Mucosa of descending colon (tissue), 3 donors: ENCODE results near the gene ZNF280A. TPM values are rescaled to one million over a fixed set of nuclear protein-coding genes. Genes with fewer than 3 reads are reported as not detected.
"Not testable (repeated sequence)": the region's sequence is repeated elsewhere in the genome, so short reads cannot be mapped to it uniquely, and the experiment has no call there.

Experiments used
- ATAC-seq: fragments of 200-7000 bp; cut with Tn5 transposase; one replicate; pipeline ENCODE4 v1.9.1; 2020; ENCODE audit warnings: mild to moderate bottlenecking, moderate library complexity
- DNase-seq, 3 donors: peaks; one replicate each; pipeline ENCODE4 v3.0.0-alpha.2; 2020
- H3K36me3 ChIP-seq: fragments of 200-600 bp; one replicate; pipeline ENCODE4 v1.8.0; 2021; ENCODE audit warnings: low read depth, mild to moderate bottlenecking
- H3K4me1 ChIP-seq: fragments of 200-600 bp; one replicate; pipeline ENCODE4 v1.8.0; 2021; ENCODE audit warnings: low read depth, mild to moderate bottlenecking
- H3K4me3 ChIP-seq: fragments of 200-600 bp; one replicate; pipeline ENCODE4 v1.8.0; 2021; ENCODE audit warnings: mild to moderate bottlenecking
- H3K9me3 ChIP-seq: fragments of 200-600 bp; one replicate; pipeline ENCODE4 v1.8.0; 2021; ENCODE audit warnings: mild to moderate bottlenecking
- intact Hi-C, 2 donors: fragments of 100-400 bp; cut with DNase I in 1 of 2; cut with micrococcal nuclease in 1 of 2; formaldehyde crosslinking; loops; one replicate each; pipeline versions ENCODE4 v1.11.0 to v1.11.1; 2022; cut with DNase I, micrococcal nuclease
- total RNA-seq, 3 donors: library from RNA; stranded (reverse); fragmentation: NEBNext Ultra II Directional in 2 of 3; extraction: Animal tissue kit (Norgen Biotek cat#: 25700) in 2 of 3; gene quantifications; one replicate each; pipeline versions ENCODE4 v1.2.1 to v1.2.4, GENCODE V29; 2021 to 2023
- TF ChIP-seq, protein P1 (sequence below): fragments of 200-600 bp; IDR thresholded peaks from one replicate; pipeline ENCODE4 v1.8.0; 2022; ENCODE audit warnings: antibody characterized with exemption, mild to moderate bottlenecking
- donor health status: DM: no; HTN: no; CAD: no; lungs with moderate emphysema.
- donor health status: DM: no; HTN: no; CAD: no.
- donor health status: DM: no; HTN: yes; CAD: no.

The ZNF280A gene
- total RNA-seq, 3 donors from 2014 or later = not detected

DNA sequence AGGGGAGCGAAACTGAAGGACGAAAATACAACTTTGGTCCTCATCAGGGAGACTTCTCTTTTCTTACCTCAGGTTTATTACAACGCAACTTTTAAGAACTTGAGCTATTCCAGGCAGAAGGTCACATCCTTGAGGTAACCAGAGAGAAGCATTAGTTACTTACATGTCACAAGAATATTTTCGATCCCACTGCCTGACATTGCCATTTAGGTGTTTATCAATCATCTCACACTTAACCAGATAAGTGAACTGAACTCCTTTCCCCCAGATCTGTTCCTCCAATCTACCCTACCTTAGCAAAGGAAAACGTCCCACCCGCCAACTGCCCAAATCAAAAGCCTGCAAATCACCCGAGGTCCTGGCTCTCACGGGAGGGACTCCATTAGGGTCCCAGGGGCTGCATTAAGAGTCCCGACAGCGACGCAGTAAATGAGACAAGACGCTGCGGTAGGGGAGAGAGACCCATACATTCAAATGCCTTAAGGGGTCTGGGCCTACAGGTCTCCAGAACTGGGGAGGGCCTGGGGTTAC, 12.3 kb downstream of the ZNF280A start:
- TF ChIP-seq, protein P1, sequence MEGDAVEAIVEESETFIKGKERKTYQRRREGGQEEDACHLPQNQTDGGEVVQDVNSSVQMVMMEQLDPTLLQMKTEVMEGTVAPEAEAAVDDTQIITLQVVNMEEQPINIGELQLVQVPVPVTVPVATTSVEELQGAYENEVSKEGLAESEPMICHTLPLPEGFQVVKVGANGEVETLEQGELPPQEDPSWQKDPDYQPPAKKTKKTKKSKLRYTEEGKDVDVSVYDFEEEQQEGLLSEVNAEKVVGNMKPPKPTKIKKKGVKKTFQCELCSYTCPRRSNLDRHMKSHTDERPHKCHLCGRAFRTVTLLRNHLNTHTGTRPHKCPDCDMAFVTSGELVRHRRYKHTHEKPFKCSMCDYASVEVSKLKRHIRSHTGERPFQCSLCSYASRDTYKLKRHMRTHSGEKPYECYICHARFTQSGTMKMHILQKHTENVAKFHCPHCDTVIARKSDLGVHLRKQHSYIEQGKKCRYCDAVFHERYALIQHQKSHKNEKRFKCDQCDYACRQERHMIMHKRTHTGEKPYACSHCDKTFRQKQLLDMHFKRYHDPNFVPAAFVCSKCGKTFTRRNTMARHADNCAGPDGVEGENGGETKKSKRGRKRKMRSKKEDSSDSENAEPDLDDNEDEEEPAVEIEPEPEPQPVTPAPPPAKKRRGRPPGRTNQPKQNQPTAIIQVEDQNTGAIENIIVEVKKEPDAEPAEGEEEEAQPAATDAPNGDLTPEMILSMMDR = no peak
- Histone ChIP-seq H3K4me3 (no peak overlapping the region), H3K9me3 (peaks cover 9% of the 10 kb centered on the region), H3K4me1 (no peaks in the 10 kb centered on the region), H3K36me3 (no peaks in the 10 kb centered on the region)
- DNase-seq = no peak
- peak; percentile 9 for ATAC-seq
- intact Hi-C loops = no loop called here

DNA sequence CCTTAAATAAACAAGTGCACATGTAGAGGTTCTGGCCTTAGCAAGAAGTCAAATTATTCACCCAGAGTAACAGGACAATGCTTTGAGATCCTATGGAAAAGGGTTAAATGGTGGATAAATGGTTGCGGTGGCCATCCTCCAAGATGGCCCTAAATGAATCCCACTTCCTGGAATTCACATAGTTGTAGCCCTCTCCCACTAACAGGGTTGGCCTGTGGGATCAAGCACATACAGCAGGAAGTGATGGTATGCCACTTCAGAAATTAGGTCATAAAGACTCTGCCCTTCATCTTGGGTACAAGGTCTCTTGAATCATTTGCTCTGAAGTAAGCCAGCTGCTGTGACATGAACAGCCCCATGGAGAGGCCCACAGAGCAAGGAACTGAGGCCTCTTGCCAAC, 13.3 kb downstream of the ZNF280A start:
- no peak for DNase-seq

DNA sequence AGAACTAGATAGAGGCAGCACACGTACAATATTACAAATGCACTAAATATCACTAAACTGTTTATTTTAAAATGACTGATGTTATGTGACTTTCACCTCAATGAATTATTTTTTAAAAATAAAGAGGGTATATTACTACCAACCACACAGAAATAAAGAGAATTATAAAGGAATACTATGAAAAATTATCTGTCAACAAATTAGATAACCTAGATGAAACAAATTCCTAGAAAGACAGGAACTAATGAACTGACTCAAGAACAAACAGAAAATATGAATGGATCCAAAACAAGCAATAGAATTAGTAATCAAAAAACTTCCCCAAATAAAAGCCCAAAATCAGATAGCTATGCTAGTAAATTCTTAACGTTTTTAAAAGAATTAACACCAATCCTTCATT, 21.8 kb downstream of the ZNF280A start:
- intact Hi-C loops = no loop called here
- ATAC-seq (no peak), DNase-seq (no peak)
- H3K4me1 ChIP-seq = no peaks in the 10 kb centered on the region
- H3K4me3 ChIP-seq = no peak overlapping the region
- TF ChIP-seq, protein P1 = no peak
- H3K36me3 ChIP-seq = no peaks in the 10 kb centered on the region
- no peaks in the 10 kb centered on the region for H3K9me3 ChIP-seq

More for the DNA sequence above, 13.3 kb downstream of the ZNF280A start:
- Histone ChIP-seq H3K9me3 (peaks cover 9% of the 10 kb centered on the region), H3K36me3 (no peaks in the 10 kb centered on the region), H3K4me1 (no peaks in the 10 kb centered on the region), H3K4me3 (no peak overlapping the region)
- TF ChIP-seq, protein P1 = no peak
- no peak for ATAC-seq
- intact Hi-C loops = no loop called here

DNA sequence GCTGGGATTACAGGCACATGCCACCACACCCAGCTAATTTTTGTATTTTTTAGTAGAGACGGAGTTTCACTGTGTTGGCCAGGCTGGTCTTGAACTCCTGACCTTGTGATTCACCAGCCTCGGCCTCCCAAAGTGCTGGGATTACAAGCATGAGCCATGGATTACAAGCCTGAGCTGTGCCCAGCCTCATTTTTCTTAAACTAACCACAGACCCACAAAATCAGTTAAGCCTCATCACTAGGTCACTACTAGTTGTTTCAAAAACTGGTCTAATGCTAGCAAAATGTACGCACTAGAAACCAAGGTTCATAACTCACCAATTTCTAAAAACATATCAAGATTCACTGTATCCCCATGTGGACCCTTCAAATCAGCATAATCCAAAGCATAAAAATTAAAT, 28.5 kb downstream of the ZNF280A start:
- H3K4me3 ChIP-seq, intact Hi-C loops, H3K36me3 ChIP-seq, H3K9me3 ChIP-seq, DNase-seq, ATAC-seq, H3K4me1 ChIP-seq: not testable (repeated sequence)

DNA sequence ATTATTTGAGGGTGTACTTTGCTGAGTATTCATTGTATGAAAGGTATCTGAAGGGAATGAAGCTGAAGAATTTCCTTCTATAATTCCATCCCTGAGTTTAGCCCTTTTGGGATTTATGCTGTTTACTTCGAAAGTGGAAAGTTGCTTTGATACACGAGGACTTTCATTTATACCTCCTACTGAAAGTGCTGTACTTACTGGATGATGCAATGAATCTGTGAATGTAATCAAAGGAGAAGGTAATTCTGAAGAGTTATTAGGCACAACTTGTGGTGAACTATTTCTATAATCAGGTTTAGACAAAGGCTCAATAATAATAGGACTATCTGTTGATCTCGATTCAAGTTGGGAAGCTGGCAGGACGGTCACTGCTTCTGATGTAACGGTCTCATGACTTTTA, 31.3 kb downstream of the ZNF280A start:
- no peak for DNase-seq
- TF ChIP-seq, protein P1 = no peak
- ATAC-seq = no peak

DNA sequence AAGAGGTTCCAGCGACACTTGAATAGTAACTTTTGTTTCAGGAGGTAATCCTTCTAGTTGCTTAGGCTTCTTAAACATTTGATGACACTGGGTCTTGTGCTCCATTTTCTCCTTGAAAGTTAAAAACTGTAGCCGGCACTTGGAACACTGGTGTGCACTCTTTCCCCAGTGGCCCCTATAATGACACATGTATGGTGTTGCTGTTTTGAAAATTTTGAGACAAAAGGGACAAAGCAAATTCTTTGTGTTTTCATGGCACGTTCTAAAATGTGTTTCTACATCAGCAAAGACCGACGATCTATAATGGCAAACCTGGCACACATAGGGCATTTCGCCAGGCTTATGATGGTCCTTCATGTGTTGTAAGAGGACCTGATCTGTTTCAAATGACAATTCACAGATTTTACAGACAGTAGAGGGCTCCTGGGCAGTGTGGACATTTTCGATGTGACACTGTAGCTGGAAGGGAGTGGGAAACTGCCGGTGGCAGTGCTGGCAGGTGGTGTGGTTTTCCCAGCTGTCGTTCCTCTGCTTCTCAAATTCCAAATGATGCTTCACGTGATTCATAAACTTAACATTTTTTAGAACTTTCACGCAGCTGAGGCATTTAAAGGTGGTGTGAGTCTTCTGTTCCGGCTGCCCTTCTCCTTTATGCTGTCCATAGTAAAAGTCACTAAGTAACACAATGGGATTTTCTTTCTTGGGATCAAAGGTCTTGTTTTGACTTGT, 32.0 kb downstream of the ZNF280A start:
- Histone ChIP-seq H3K4me3 (no peak overlapping the region), H3K36me3 (no peaks in the 10 kb centered on the region), H3K4me1 (no peaks in the 10 kb centered on the region), H3K9me3 (no peaks in the 10 kb centered on the region)
- intact Hi-C loops = no loop called here
- TF ChIP-seq, protein P1 = no peak
- DNase-seq = no peak
- ATAC-seq = no peak

More for the DNA sequence above, 31.3 kb downstream of the ZNF280A start:
- intact Hi-C loops = no loop called here
- no peaks in the 10 kb centered on the region for H3K4me1 ChIP-seq
- H3K36me3 ChIP-seq = no peaks in the 10 kb centered on the region
- H3K9me3 ChIP-seq = no peaks in the 10 kb centered on the region
- no peak overlapping the region for H3K4me3 ChIP-seq
